SK-N-MC (cell line): ENCODE data around the gene EPOP.

Source experiments
- DNase-seq: peaks from one replicate; pipeline ENCODE4 v3.0.0-alpha.2; 2011; ENCODE audit warnings: low read depth, low spot score
- H3K27ac ChIP-seq: fragments of 200-600 bp; sonication (generic); 2 replicates; pipeline ENCODE4 v1.5.1; 2016; ENCODE audit warnings: mixed run types
- H3K36me3 ChIP-seq: fragments of 200-600 bp; sonication (generic); 2 replicates; pipeline ENCODE4 v1.6.1; 2017; ENCODE audit warnings: antibody characterized with exemption, low read length, mixed read lengths; ENCODE audit not compliant: insufficient read depth
- H3K4me3 ChIP-seq: fragments of 200-600 bp; sonication (generic); 2 replicates; pipeline ENCODE4 v1.5.1; 2016
- H3K9ac ChIP-seq: fragments of 200-600 bp; sonication (generic); 2 replicates; pipeline ENCODE4 v1.8.0; 2017; ENCODE audit warnings: mixed run types, mixed read lengths; ENCODE audit not compliant: insufficient read length
- H3K9me3 ChIP-seq: fragments of 200-600 bp; sonication (generic); 2 replicates; pipeline ENCODE4 v1.6.1; 2017; ENCODE audit warnings: low read depth, mild to moderate bottlenecking, antibody characterized with exemption, low read length, moderate library complexity, mixed read lengths
- EZH2 ChIP-seq: fragments of 200-600 bp; sonication (generic); IDR thresholded peaks from one replicate; pipeline ENCODE4 v1.6.1; 2017; ENCODE audit warnings: antibody characterized with exemption
- FOXP2 ChIP-seq: optimal IDR thresholded peaks from 2 replicates; pipeline ENCODE3; 2011; ENCODE audit warnings: mild to moderate bottlenecking, moderate library complexity; ENCODE audit not compliant: insufficient read depth; ENCODE audit errors: extremely low read length, control extremely low read depth
- POLR2AphosphoS5 ChIP-seq: IDR thresholded peaks from 2 replicates; pipeline ENCODE4 v1.6.1; 2012; ENCODE audit warnings: mild to moderate bottlenecking, low read depth, low read length, borderline replicate concordance

EPOP gene

GRCh38 chr17:38690386-38690785 lies 15.6 kb upstream of the EPOP start:
- Histone ChIP-seq H3K27ac (no peak overlapping the region), H3K4me3 (no peak overlapping the region), H3K9ac (no peak overlapping the region), H3K9me3 (no peaks in the 10 kb centered on the region), H3K36me3 (no peaks in the 10 kb centered on the region)
- DNase-seq: no peak
- TF ChIP-seq POLR2AphosphoS5 (no peak), EZH2 (no peak), FOXP2 (no peak)

- TF ChIP-seq EZH2 (no peak), POLR2AphosphoS5 (no peak), FOXP2 (no peak)
Observed at GRCh38 chr17:38687286-38687685, 12.5 kb upstream of the EPOP start.

GRCh38 chr17:38685491-38685890 lies 10.7 kb upstream of the EPOP start:
- no peak overlapping the region for H3K9ac ChIP-seq
- H3K27ac ChIP-seq: no peak overlapping the region
- H3K4me3 ChIP-seq: no peak overlapping the region
- H3K36me3 ChIP-seq: no peaks in the 10 kb centered on the region
- H3K9me3 ChIP-seq: no peaks in the 10 kb centered on the region
- DNase-seq: no peak
- TF ChIP-seq EZH2 (no peak), POLR2AphosphoS5 (no peak), FOXP2 (no peak)

More at GRCh38 chr17:38687286-38687685, 12.5 kb upstream of the EPOP start:
- Histone ChIP-seq H3K9me3 (no peaks in the 10 kb centered on the region), H3K36me3 (no peaks in the 10 kb centered on the region), H3K27ac (no peak overlapping the region), H3K4me3 (no peak overlapping the region), H3K9ac (no peak overlapping the region)
- DNase-seq: no peak

- DNase-seq: no peak
- no peak overlapping the region for H3K9ac ChIP-seq
- no peak overlapping the region for H3K4me3 ChIP-seq
- no peaks in the 10 kb centered on the region for H3K36me3 ChIP-seq
- no peak overlapping the region for H3K27ac ChIP-seq
- no peak for TF ChIP-seq FOXP2
- TF ChIP-seq POLR2AphosphoS5: no peak
- no peak for TF ChIP-seq EZH2
- no peaks in the 10 kb centered on the region for H3K9me3 ChIP-seq
Observed at GRCh38 chr17:38681096-38681495, 6.3 kb upstream of the EPOP start.

GRCh38 chr17:38677819-38678218 lies 3.1 kb upstream of the EPOP start:
- no peak for DNase-seq
- no peak overlapping the region for H3K4me3 ChIP-seq

GRCh38 chr17:38676706-38677504 lies 2.1 kb upstream of the EPOP start:
- peak overlapping the region; percentile 28 for H3K9ac ChIP-seq
- no peak overlapping the region for H3K27ac ChIP-seq
- H3K9me3 ChIP-seq: no peaks in the 10 kb centered on the region
- H3K4me3 ChIP-seq: no peak overlapping the region
- TF ChIP-seq POLR2AphosphoS5: no peak
- no peak for TF ChIP-seq EZH2
- no peak for TF ChIP-seq FOXP2
- peak; percentile 42 for DNase-seq
- no peaks in the 10 kb centered on the region for H3K36me3 ChIP-seq

More at GRCh38 chr17:38677819-38678218, 3.1 kb upstream of the EPOP start:
- TF ChIP-seq FOXP2 (no peak), EZH2 (no peak), POLR2AphosphoS5 (no peak)
- H3K36me3 ChIP-seq: no peaks in the 10 kb centered on the region
- no peak overlapping the region for H3K27ac ChIP-seq
- H3K9me3 ChIP-seq: no peaks in the 10 kb centered on the region
- H3K9ac ChIP-seq: no peak overlapping the region

- H3K36me3 ChIP-seq: no peaks in the 10 kb centered on the region
- peak overlapping the region; percentile 90 for H3K4me3 ChIP-seq
- H3K9me3 ChIP-seq: no peaks in the 10 kb centered on the region
- H3K27ac ChIP-seq: no peak overlapping the region
- TF ChIP-seq FOXP2: no peak
- no peak for TF ChIP-seq POLR2AphosphoS5
- TF ChIP-seq EZH2: no peak
- H3K9ac ChIP-seq: peak overlapping the region; percentile 88
- no peak for DNase-seq
Observed at GRCh38 chr17:38674014-38674748, 576 bp downstream of the EPOP start.

- Histone ChIP-seq H3K27ac (no peak overlapping the region), H3K9me3 (no peaks in the 10 kb centered on the region), H3K4me3 (peak overlapping the region; percentile 90), H3K36me3 (no peaks in the 10 kb centered on the region), H3K9ac (peak overlapping the region; percentile 88)
- TF ChIP-seq EZH2 (no peak), FOXP2 (no peak), POLR2AphosphoS5 (no peak)
- no peak for DNase-seq
Observed at GRCh38 chr17:38673707-38674013, 1.1 kb downstream of the EPOP start.
